WTC11 (cell line): ENCODE data around the gene CACNA2D1. TPM values are rescaled to one million over a fixed set of nuclear protein-coding genes. Genes with fewer than 3 reads are reported as not detected.

Experiments
- ATAC-seq: fragments of 200-7000 bp; cut with Tn5 transposase; 2 replicates; pipeline ENCODE4 v1.10.0; 2021; ENCODE audit warnings: mild to moderate bottlenecking, moderate library complexity
- CTCF ChIA-PET: fragments of 300-600 bp; sonication (Branson Sonifier 250); formaldehyde crosslinking; loops from one replicate; lab custom pipeline; 2021; ENCODE audit warnings: antibody characterized with exemption; lab: Charles Lee
- POLR2A ChIA-PET: fragments of 350-600 bp; sonication (Branson Sonifier 250); formaldehyde crosslinking; loops from one replicate; lab custom pipeline; 2021; ENCODE audit warnings: antibody characterized with exemption; lab: Charles Lee
- DNase-seq: peaks from one replicate; pipeline ENCODE4 v3.0.0; 2021; ENCODE audit warnings: low spot score
- H3K27ac Mint-ChIP-seq: 2 replicates; pipeline ENCODE4 v1.8.0; 2021; ENCODE audit warnings: mixed read lengths
- H3K27me3 Mint-ChIP-seq: 2 replicates; pipeline ENCODE4 v1.8.0; 2021; ENCODE audit warnings: low read depth, mild to moderate bottlenecking, moderate library complexity, mixed read lengths
- H3K36me3 Mint-ChIP-seq: 2 replicates; pipeline ENCODE4 v1.8.0; 2021; ENCODE audit warnings: mixed read lengths
- H3K4me1 Mint-ChIP-seq: 2 replicates; pipeline ENCODE4 v1.8.0; 2022; ENCODE audit warnings: mixed read lengths
- H3K4me3 Mint-ChIP-seq: 2 replicates; pipeline ENCODE4 v1.8.0; 2021; ENCODE audit warnings: mild to moderate bottlenecking, moderate library complexity, mixed read lengths
- H3K9me3 Mint-ChIP-seq: 2 replicates; pipeline ENCODE4 v1.8.0; 2021; ENCODE audit warnings: mixed read lengths
- ATF1 ChIP-seq: sonication (generic); formaldehyde crosslinking; IDR thresholded peaks from 2 replicates; pipeline ENCODE4 v1.8.1; 2023; ENCODE audit warnings: mild to moderate bottlenecking, moderate library complexity, missing genetic modification reagents
- CREB1 ChIP-seq: sonication (generic); formaldehyde crosslinking; IDR thresholded peaks from 2 replicates; pipeline ENCODE4 v1.8.0; 2023; ENCODE audit warnings: mild to moderate bottlenecking, missing genetic modification reagents
- FOXJ3 ChIP-seq: sonication (generic); formaldehyde crosslinking; IDR thresholded peaks from 2 replicates; pipeline ENCODE4 v1.9.0; 2021; ENCODE audit warnings: missing genetic modification reagents, mild to moderate bottlenecking, borderline replicate concordance
- FOXK1 ChIP-seq: sonication (generic); formaldehyde crosslinking; IDR thresholded peaks from 2 replicates; pipeline ENCODE4 v1.8.0; 2022; ENCODE audit warnings: mild to moderate bottlenecking, moderate library complexity, missing genetic modification reagents
- FOXP1 ChIP-seq: sonication (generic); formaldehyde crosslinking; IDR thresholded peaks from 2 replicates; pipeline ENCODE4 v1.8.0; 2022; ENCODE audit warnings: missing genetic modification reagents, mild to moderate bottlenecking, moderate library complexity, borderline replicate concordance
- IRF2 ChIP-seq: sonication (generic); formaldehyde crosslinking; IDR thresholded peaks from 2 replicates; pipeline ENCODE4 v1.8.0; 2022; ENCODE audit warnings: low read depth, missing genetic modification reagents, borderline replicate concordance
- MXD4 ChIP-seq: fragments of 250-450 bp; sonication (Bioruptor Pico); IDR thresholded peaks from 2 replicates; pipeline ENCODE4 v1.8.0; 2021; ENCODE audit warnings: mild to moderate bottlenecking, moderate library complexity, borderline replicate concordance
- MYBL2 ChIP-seq: sonication (generic); formaldehyde crosslinking; IDR thresholded peaks from 2 replicates; pipeline ENCODE4 v1.8.1; 2023; ENCODE audit warnings: mild to moderate bottlenecking, moderate library complexity, missing genetic modification reagents
- PRDM15 ChIP-seq: sonication (generic); formaldehyde crosslinking; IDR thresholded peaks from 2 replicates; pipeline ENCODE4 v1.8.0; 2022; ENCODE audit warnings: missing genetic modification reagents
- PREB ChIP-seq: sonication (generic); formaldehyde crosslinking; IDR thresholded peaks from 2 replicates; pipeline ENCODE4 v1.8.1; 2022; ENCODE audit warnings: mild to moderate bottlenecking, missing genetic modification reagents, moderate library complexity, borderline replicate concordance
- SOX15 ChIP-seq: fragments of 250-450 bp; sonication (Bioruptor Pico); IDR thresholded peaks from 2 replicates; pipeline ENCODE4 v1.9.0; 2021; ENCODE audit warnings: mild to moderate bottlenecking
- SP1 ChIP-seq: sonication (generic); formaldehyde crosslinking; conservative IDR thresholded peaks from 2 replicates; pipeline ENCODE4 v1.8.1; 2022; ENCODE audit warnings: missing genetic modification reagents
- TCF7 ChIP-seq: sonication (generic); formaldehyde crosslinking; IDR thresholded peaks from 2 replicates; pipeline ENCODE4 v1.8.0; 2022; ENCODE audit warnings: mild to moderate bottlenecking, low read depth, missing genetic modification reagents, moderate library complexity
- ZNF138 ChIP-seq: sonication (generic); formaldehyde crosslinking; conservative IDR thresholded peaks from 2 replicates; pipeline ENCODE4 v1.8.1; 2022; ENCODE audit warnings: mild to moderate bottlenecking, moderate library complexity, missing genetic modification reagents
- ZNF232 ChIP-seq: sonication (generic); formaldehyde crosslinking; IDR thresholded peaks from 2 replicates; pipeline ENCODE4 v1.8.0; 2022; ENCODE audit warnings: mild to moderate bottlenecking, missing genetic modification reagents
- ZNF425 ChIP-seq: fragments of 250-450 bp; sonication (Bioruptor Pico); conservative IDR thresholded peaks from 2 replicates; pipeline ENCODE4 v1.9.0; 2021; ENCODE audit warnings: mild to moderate bottlenecking
- total RNA-seq: library from RNA; stranded (reverse); gene quantifications from 3 replicates; pipeline ENCODE4 v1.2.3, GENCODE V29; 2021
- TF ChIP-seq, protein P1 (sequence below): sonication (generic); formaldehyde crosslinking; IDR thresholded peaks from 2 replicates; pipeline ENCODE4 v1.8.0; 2022; ENCODE audit warnings: mild to moderate bottlenecking, missing genetic modification reagents
- TF ChIP-seq, protein P2 (sequence below): sonication (generic); formaldehyde crosslinking; IDR thresholded peaks from 2 replicates; pipeline ENCODE4 v1.8.1; 2022; ENCODE audit warnings: mild to moderate bottlenecking, moderate library complexity, missing genetic modification reagents

CACNA2D1 gene
- total RNA-seq, 1 experiment from 2014 or later: 33.3 TPM

DNA sequence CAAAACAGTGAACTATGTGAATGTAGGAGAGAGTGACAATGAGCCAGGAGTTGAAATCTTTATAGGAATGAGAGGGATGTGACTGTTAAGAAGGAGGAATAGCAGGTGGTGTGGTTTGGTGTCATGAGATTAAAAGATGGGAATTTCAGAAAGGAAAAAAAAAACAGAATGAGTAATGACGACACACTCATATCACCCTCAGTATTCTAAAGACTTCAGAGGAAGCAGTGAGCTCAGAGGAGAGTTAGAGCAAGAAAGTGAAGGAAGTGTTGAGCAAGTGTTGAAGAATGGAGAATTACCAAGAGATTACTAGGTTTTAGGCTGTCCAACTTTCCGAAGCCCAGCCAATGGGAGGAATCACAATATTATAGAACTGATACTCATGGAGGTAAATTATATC is 453.2 kb downstream of the CACNA2D1 start:
- Mint-ChIP-seq H3K9me3 (no peaks in the 10 kb centered on the region), H3K36me3 (no peaks in the 10 kb centered on the region), H3K27ac (no peak overlapping the region), H3K27me3 (no peaks in the 10 kb centered on the region), H3K4me1 (peaks cover 7% of the 10 kb centered on the region), H3K4me3 (no peak overlapping the region)
- POLR2A ChIA-PET: no interaction called here
- CTCF ChIA-PET: no interaction called here
- no peak for ATAC-seq
- DNase-seq: no peak
- TF ChIP-seq PRDM15: no peak
- no peak for TF ChIP-seq TCF7 (CRISPR knock-in tag)

GRCh38 chr7:81986723-81987470 is 456.7 kb downstream of the CACNA2D1 start:
- H3K4me1 Mint-ChIP-seq: no peaks in the 10 kb centered on the region
- no peaks in the 10 kb centered on the region for H3K27me3 Mint-ChIP-seq
- no peak for ATAC-seq
- H3K27ac Mint-ChIP-seq: no peak overlapping the region
- ChIA-PET CTCF (no interaction called here), POLR2A (no interaction called here)
- no peak overlapping the region for H3K4me3 Mint-ChIP-seq
- TF ChIP-seq MYBL2 (CRISPR knock-in tag) (no peak), IRF2 (CRISPR knock-in tag) (no peak), ATF1 (CRISPR knock-in tag) (no peak), MXD4 (CRISPR knock-in tag) (no peak)
- TF ChIP-seq, protein P1, sequence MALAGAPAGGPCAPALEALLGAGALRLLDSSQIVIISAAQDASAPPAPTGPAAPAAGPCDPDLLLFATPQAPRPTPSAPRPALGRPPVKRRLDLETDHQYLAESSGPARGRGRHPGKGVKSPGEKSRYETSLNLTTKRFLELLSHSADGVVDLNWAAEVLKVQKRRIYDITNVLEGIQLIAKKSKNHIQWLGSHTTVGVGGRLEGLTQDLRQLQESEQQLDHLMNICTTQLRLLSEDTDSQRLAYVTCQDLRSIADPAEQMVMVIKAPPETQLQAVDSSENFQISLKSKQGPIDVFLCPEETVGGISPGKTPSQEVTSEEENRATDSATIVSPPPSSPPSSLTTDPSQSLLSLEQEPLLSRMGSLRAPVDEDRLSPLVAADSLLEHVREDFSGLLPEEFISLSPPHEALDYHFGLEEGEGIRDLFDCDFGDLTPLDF (CRISPR knock-in tag): no peak
- TF ChIP-seq, protein P2, sequence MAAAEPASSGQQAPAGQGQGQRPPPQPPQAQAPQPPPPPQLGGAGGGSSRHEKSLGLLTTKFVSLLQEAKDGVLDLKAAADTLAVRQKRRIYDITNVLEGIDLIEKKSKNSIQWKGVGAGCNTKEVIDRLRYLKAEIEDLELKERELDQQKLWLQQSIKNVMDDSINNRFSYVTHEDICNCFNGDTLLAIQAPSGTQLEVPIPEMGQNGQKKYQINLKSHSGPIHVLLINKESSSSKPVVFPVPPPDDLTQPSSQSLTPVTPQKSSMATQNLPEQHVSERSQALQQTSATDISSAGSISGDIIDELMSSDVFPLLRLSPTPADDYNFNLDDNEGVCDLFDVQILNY (CRISPR knock-in tag): no peak
- H3K9me3 Mint-ChIP-seq: no peaks in the 10 kb centered on the region
- no peaks in the 10 kb centered on the region for H3K36me3 Mint-ChIP-seq
- no peak for DNase-seq

- Mint-ChIP-seq H3K27me3 (no peaks in the 10 kb centered on the region), H3K4me1 (no peaks in the 10 kb centered on the region), H3K27ac (no peak overlapping the region), H3K9me3 (no peaks in the 10 kb centered on the region), H3K36me3 (no peaks in the 10 kb centered on the region), H3K4me3 (no peak overlapping the region)
- DNase-seq (no peak), ATAC-seq (no peak)
- POLR2A ChIA-PET: no interaction called here
- CTCF ChIA-PET: no interaction called here
- TF ChIP-seq FOXP1 (CRISPR knock-in tag) (no peak), SOX15 (no peak)
Measured at GRCh38 chr7:81983406-81983805, 460.2 kb downstream of the CACNA2D1 start.

DNA sequence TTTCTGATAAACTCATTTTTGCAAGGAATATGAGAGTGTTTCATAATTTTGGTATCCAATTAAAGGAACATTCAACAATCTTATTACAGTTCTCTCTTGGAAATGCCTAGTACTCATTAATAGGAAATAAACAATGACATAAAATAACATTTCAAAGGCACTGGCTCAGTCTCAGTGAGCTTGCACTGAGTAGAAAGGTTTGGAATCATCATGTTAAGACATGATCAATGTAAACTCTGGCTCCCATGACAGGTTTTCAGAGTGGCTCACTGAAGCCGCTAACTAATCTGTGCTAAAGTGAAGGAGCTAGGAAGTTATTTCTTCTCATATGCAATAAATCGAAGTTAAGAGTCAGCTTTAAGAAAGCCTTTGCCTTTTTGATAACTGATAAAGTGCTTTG is 470.5 kb downstream of the CACNA2D1 start:
- no peak overlapping the region for H3K4me3 Mint-ChIP-seq
- H3K27ac Mint-ChIP-seq: no peak overlapping the region; the same call in 1 of the 2 replicates
- ATAC-seq: no peak
- peaks cover 7% of the 10 kb centered on the region; the same call in 1 of the 2 replicates for H3K4me1 Mint-ChIP-seq
- no peaks in the 10 kb centered on the region for H3K36me3 Mint-ChIP-seq
- no peak for DNase-seq
- H3K27me3 Mint-ChIP-seq: no peaks in the 10 kb centered on the region
- ChIA-PET POLR2A (no interaction called here), CTCF (no interaction called here)
- no peaks in the 10 kb centered on the region for H3K9me3 Mint-ChIP-seq
- TF ChIP-seq PREB (CRISPR knock-in tag) (no peak), ZNF232 (CRISPR knock-in tag) (no peak), SP1 (CRISPR knock-in tag) (no peak), FOXJ3 (no peak), FOXK1 (CRISPR knock-in tag) (no peak), IRF2 (CRISPR knock-in tag) (no peak), ZNF425 (CRISPR knock-in tag) (no peak), ZNF138 (no peak), CREB1 (no peak)
- TF ChIP-seq, protein P1 (CRISPR knock-in tag): no peak
